HEK293T (cell line): ENCODE data around the gene TSC22D3.

Experiments used
- FOXK2 ChIP-seq: fragments of 450-650 bp; IDR thresholded peaks from 2 replicates; pipeline ENCODE4 v1.6.1; 2016; ENCODE audit warnings: mild to moderate bottlenecking
- L3MBTL2 ChIP-seq: fragments of 450-650 bp; conservative IDR thresholded peaks from 2 replicates; pipeline ENCODE4 v1.6.1; 2016; ENCODE audit warnings: mild to moderate bottlenecking
- PKNOX1 ChIP-seq: fragments of 450-650 bp; IDR thresholded peaks from 2 replicates; pipeline ENCODE4 v1.6.1; 2016
- SUZ12 ChIP-seq: fragments of 450-650 bp; IDR thresholded peaks from 2 replicates; pipeline ENCODE4 v1.6.1; 2016; ENCODE audit warnings: mild to moderate bottlenecking

DNA sequence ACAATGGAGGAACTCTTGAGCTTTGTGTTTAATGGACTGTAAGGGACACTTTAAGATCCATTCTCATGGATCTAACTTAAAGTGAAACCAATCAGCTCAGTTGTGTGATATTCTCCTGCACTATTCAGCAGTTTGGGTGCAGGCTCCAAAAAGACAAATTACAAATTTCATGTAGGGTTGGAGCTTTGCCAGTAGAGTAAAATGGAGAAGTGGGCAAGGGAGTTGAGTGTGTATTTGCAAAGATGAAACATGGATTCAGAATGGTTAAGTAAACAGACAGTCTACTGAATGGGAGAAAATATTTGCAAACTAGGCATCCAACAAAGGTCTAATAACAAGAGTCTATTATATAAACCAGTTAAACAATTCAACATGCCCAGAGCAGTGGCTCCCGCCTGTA is 28.8 kb upstream of the TSC22D3 start:
- no peak for TF ChIP-seq PKNOX1
- TF ChIP-seq L3MBTL2 = no peak
- TF ChIP-seq FOXK2 = no peak
- TF ChIP-seq SUZ12 = no peak
